Measurements from ENCODE around the gene SERPINB12. TPM values are rescaled to one million over a fixed set of nuclear protein-coding genes. Genes with fewer than 3 reads are reported as not detected.

The SERPINB12 gene
- total and polyA plus RNA-seq, 10 of the 15 experiments (the other 5 are each of a cell fraction or from before 2014, with no cell fraction given) = not detected

DNA sequence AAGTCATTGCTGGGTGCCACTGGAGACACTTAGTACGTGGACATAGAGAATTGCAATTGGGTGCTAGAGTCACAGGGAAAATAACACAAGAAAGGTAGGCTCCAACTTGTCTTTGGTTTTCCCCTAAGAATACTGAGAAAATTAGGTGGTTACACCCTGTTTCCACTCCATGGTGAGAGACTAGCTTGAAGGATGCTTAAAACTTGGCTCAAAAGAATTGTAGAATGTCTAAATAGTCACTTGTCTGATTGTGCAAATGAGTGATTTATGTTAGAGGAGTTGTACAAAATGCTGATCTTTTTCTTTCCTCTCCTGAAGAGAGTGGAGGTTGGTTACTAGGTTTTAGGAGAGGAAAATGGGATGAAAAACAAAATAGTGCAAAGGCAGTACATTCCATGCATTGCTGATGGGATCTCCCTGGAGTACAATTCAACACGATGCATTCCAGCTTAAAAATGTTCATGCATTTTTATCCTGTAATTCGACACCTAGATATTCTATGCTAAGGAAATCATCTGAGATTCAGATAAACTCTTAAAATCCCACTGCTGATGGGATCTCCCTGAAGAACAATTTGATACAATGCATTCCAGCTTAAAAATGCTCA is 2.2 kb upstream of the SERPINB12 start (continued):
- TF ChIP-seq ZNF207 (IDR thresholded peaks at IDR 0.05; ENCODE audit: borderline replicate concordance) = no peak
- TF ChIP-seq, protein P1, sequence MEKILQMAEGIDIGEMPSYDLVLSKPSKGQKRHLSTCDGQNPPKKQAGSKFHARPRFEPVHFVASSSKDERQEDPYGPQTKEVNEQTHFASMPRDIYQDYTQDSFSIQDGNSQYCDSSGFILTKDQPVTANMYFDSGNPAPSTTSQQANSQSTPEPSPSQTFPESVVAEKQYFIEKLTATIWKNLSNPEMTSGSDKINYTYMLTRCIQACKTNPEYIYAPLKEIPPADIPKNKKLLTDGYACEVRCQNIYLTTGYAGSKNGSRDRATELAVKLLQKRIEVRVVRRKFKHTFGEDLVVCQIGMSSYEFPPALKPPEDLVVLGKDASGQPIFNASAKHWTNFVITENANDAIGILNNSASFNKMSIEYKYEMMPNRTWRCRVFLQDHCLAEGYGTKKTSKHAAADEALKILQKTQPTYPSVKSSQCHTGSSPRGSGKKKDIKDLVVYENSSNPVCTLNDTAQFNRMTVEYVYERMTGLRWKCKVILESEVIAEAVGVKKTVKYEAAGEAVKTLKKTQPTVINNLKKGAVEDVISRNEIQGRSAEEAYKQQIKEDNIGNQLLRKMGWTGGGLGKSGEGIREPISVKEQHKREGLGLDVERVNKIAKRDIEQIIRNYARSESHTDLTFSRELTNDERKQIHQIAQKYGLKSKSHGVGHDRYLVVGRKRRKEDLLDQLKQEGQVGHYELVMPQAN (conservative IDR thresholded peaks at IDR 0.05) = no peak
- no peak for TF ChIP-seq ATF2 (IDR thresholded peaks at IDR 0.05; ENCODE audit: low read length)
- TF ChIP-seq ZNF384 (IDR thresholded peaks at IDR 0.05; ENCODE audit: borderline replicate concordance, low read depth, low read length) = no peak

GRCh38 chr18:63544017-63544416 is 1.8 kb downstream of the SERPINB12 start:
- Histone ChIP-seq H3K9ac (ENCODE audit: control insufficient read depth, insufficient read depth, low read length) (no peak overlapping the region), H3K4me1 (ENCODE audit: control insufficient read depth, insufficient read depth, low read length) (no peaks in the 10 kb centered on the region), H3K79me2 (ENCODE audit: control insufficient read depth, insufficient read depth, low read length) (no peaks in the 10 kb centered on the region), H2AFZ (ENCODE audit: control insufficient read depth, low read depth, low read length) (no peak overlapping the region), H3K4me3 (no peak overlapping the region), H3K4me2 (ENCODE audit: control insufficient read depth, insufficient read depth) (no peak overlapping the region), H3K36me3 (ENCODE audit: control insufficient read depth in 2 of 2, insufficient read depth in 2 of 2, low read length in 1 of 2) (no peaks in the 10 kb centered on the region), H4K20me1 (ENCODE audit: control insufficient read depth, insufficient read depth) (no peaks in the 10 kb centered on the region), H3K27me3 (replicated peaks in 1 of 2; ENCODE audit: control insufficient read depth in 2 of 2, insufficient read depth in 2 of 2, low read length in 1 of 2) (no peaks in the 10 kb centered on the region; a peak in 1 of 4 replicates), H3K9me3 (replicated peaks; ENCODE audit: control insufficient read depth, insufficient read depth, low read length) (no peaks in the 10 kb centered on the region), H3K27ac (ENCODE audit: control insufficient read depth, insufficient read depth) (no peak overlapping the region)
- RAD21 ChIA-PET (ENCODE audit: unreplicated experiment) = interaction anchor here (1.3 kb wide), 1 partner anchor 34 kb away, joined by 3 read pairs; no protein-coding TSS in a partner anchor
- BruUV-seq (replicated peaks) = no TSS peak
- DNase-seq (ENCODE audit: low read depth, low spot score) (no peak), FAIRE-seq (no peak), ATAC-seq (no peak)
- SMC1A ChIA-PET (ENCODE audit: uncharacterized antibody, unreplicated experiment) = interaction anchor here (1.0 to 1.2 kb wide), 3 partner anchors 14 to 34 kb away, joined by 3 to 4 read pairs (median 3); no protein-coding TSS in a partner anchor
- intact Hi-C loops (cut with micrococcal nuclease; ENCODE audit: unreplicated experiment) = no loop called here
- in situ Hi-C loops (cut with MboI) = loop anchor here (10.0 kb wide), 1 partner anchor 61 kb away; no protein-coding TSS in a partner anchor
- 0% methylated on average over 2 of the region's 2 CpGs for WGBS (ENCODE audit: insufficient coverage, insufficient replicate concordance, low lambda C conversion rate, missing lambda C conversion rate)
- TF ChIP-seq ZBTB40 (IDR thresholded peaks at IDR 0.05; ENCODE audit: borderline replicate concordance) (peak; percentile 66), IKZF2 (IDR thresholded peaks at IDR 0.05) (no peak)
- POLR2A ChIA-PET = no interaction called here
- CTCF ChIA-PET = interaction anchor here (0.9 to 1.5 kb wide), 2 partner anchors 9 to 28 kb away, joined by 3 read pairs; no protein-coding TSS in a partner anchor

Data from GM12878 (cell line).